H1 (cell line): ENCODE results near the gene ANKRD40. TPM values are rescaled to one million over a fixed set of nuclear protein-coding genes. Genes with fewer than 3 reads are reported as not detected.

Experiments used
- CTCF ChIA-PET: fragments of 300-600 bp; sonication (Branson Sonifier 250); formaldehyde crosslinking; loops from one replicate; lab custom pipeline; 2021; ENCODE audit not compliant: partially characterized antibody; lab: Charles Lee
- POLR2A ChIA-PET: fragments of 300-600 bp; sonication (Branson Sonifier 250); formaldehyde crosslinking; loops from one replicate; lab custom pipeline; 2021; ENCODE audit warnings: inconsistent platforms; ENCODE audit not compliant: partially characterized antibody; lab: Charles Lee
- DNase-seq, 2 experiments: peaks; one replicate each; pipeline versions ENCODE4 v3.0.0 to v3.0.0-alpha.2; 2010 to 2022; ENCODE audit warnings: low spot score in 2 of 2, low read depth in 1 of 2, mixed read lengths in 1 of 2
- FAIRE-seq: peaks from 2 replicates; lab custom pipeline; 2011; peaks lifted over from hg19 to GRCh38; lab: Jason Lieb, UNC
- H2AFZ ChIP-seq: 2 replicates; pipeline ENCODE4 v1.8.1; 2012; ENCODE audit warnings: low read length, inconsistent platforms
- H2AK5ac ChIP-seq: 2 replicates; pipeline ENCODE4 v1.6.1; 2013; ENCODE audit warnings: low read depth, low read length
- H2BK120ac ChIP-seq: replicated peaks from 2 replicates; pipeline ENCODE3; 2013; ENCODE audit warnings: low read depth, low read length, inconsistent platforms
- H2BK12ac ChIP-seq: 2 replicates; pipeline ENCODE4 v1.6.1; 2013; ENCODE audit warnings: low read depth, low read length
- H2BK15ac ChIP-seq: 2 replicates; pipeline ENCODE4 v1.6.1; 2013; ENCODE audit warnings: low read length
- H2BK20ac ChIP-seq: 2 replicates; pipeline ENCODE4 v1.6.1; 2013; ENCODE audit warnings: low read length
- H2BK5ac ChIP-seq: 2 replicates; pipeline ENCODE4 v1.6.1; 2013; ENCODE audit warnings: low read depth, low read length
- H3K14ac ChIP-seq: 2 replicates; pipeline ENCODE4 v1.6.1; 2013; ENCODE audit warnings: inconsistent platforms; ENCODE audit not compliant: insufficient read length
- H3K18ac ChIP-seq: 2 replicates; pipeline ENCODE4 v1.6.1; 2013; ENCODE audit warnings: low read length; ENCODE audit errors: extremely low read depth
- H3K23ac ChIP-seq: 2 replicates; pipeline ENCODE4 v1.6.1; 2013; ENCODE audit warnings: inconsistent platforms; ENCODE audit not compliant: insufficient read length
- H3K23me2 ChIP-seq: 2 replicates; pipeline ENCODE4 v1.6.1; 2013; ENCODE audit warnings: low read depth, low read length
- H3K27ac ChIP-seq: 2 replicates; pipeline ENCODE4 v1.6.1; 2011; ENCODE audit warnings: low read depth, low read length, inconsistent platforms
- H3K27me3 ChIP-seq, 4 experiments: replicated peaks in 1 of 4; 1 replicate in 1 of 4; 2 replicates in 3 of 4; pipeline versions ENCODE4 v1.6.1 to v1.8.1; 2011 to 2013; ENCODE audit warnings: low read length in 3 of 4, mild to moderate bottlenecking in 3 of 4, inconsistent platforms in 2 of 4, mixed read lengths in 2 of 4, moderate library complexity in 1 of 4; ENCODE audit not compliant: control insufficient read depth in 3 of 4, insufficient read depth in 3 of 4; ENCODE audit errors: extremely low read depth in 1 of 4
- H3K36me3 ChIP-seq, 4 experiments: 2 replicates each; pipeline versions ENCODE4 v1.6.1 to v1.8.1; 2011 to 2013; ENCODE audit warnings: mild to moderate bottlenecking in 4 of 4, low read length in 3 of 4, moderate library complexity in 2 of 4, control low read depth in 1 of 4, inconsistent platforms in 1 of 4; ENCODE audit not compliant: insufficient read depth in 4 of 4, control insufficient read depth in 2 of 4
- H3K4ac ChIP-seq: replicated peaks from 2 replicates; pipeline ENCODE3; 2013; ENCODE audit warnings: low read length, low read depth, mixed read lengths, inconsistent platforms; ENCODE audit not compliant: insufficient read length
- H3K4me1 ChIP-seq, 4 experiments: replicated peaks in 1 of 4; 1 replicate in 1 of 4; 2 replicates in 3 of 4; pipeline versions ENCODE4 v1.6.1 to v1.8.1; 2011 to 2013; ENCODE audit warnings: low read length in 3 of 4, inconsistent platforms in 2 of 4, mixed read lengths in 1 of 4; ENCODE audit not compliant: insufficient read depth in 4 of 4, control insufficient read depth in 3 of 4
- H3K4me2 ChIP-seq, 2 experiments: 2 replicates each; pipeline versions ENCODE4 v1.6.1 to v1.8.1; 2011 to 2013; ENCODE audit warnings: low read depth in 2 of 2, low read length in 2 of 2, control low read depth in 1 of 2, inconsistent platforms in 1 of 2, mild to moderate bottlenecking in 1 of 2; ENCODE audit not compliant: insufficient read depth in 1 of 2
- H3K4me3 ChIP-seq, 4 experiments: fragments of 200-600, 300-600 bp in 1 of 4; sonication (generic), shearing (Covaris generic), sonication (Bioruptor Twin) in 1 of 4; 2 replicates each; pipeline versions ENCODE4 v1.5.1 to v1.8.1; 2011 to 2016; ENCODE audit warnings: low read length in 4 of 4, low read depth in 3 of 4, control low read depth in 2 of 4, inconsistent platforms in 2 of 4, mild to moderate bottlenecking in 2 of 4, mixed read lengths in 1 of 4, moderate library complexity in 1 of 4; ENCODE audit not compliant: insufficient read depth in 2 of 4; ENCODE audit errors: extremely low read depth in 1 of 4
- H3K56ac ChIP-seq: replicated peaks from 2 replicates; pipeline ENCODE3; 2013; ENCODE audit warnings: low read depth, mild to moderate bottlenecking, mixed read lengths, low read length, inconsistent platforms; ENCODE audit not compliant: insufficient read length
- H3K79me1 ChIP-seq: 2 replicates; pipeline ENCODE4 v1.6.1; 2013; ENCODE audit warnings: low read depth, low read length, control low read depth
- H3K79me2 ChIP-seq, 2 experiments: 2 replicates each; pipeline versions ENCODE4 v1.6.1 to v1.8.1; 2012 to 2013; ENCODE audit warnings: low read length in 2 of 2, mild to moderate bottlenecking in 2 of 2, inconsistent platforms in 1 of 2; ENCODE audit not compliant: insufficient read depth in 2 of 2, control insufficient read depth in 1 of 2
- H3K9ac ChIP-seq, 4 experiments: replicated peaks in 1 of 4; 1 replicate in 1 of 4; 2 replicates in 3 of 4; pipeline versions ENCODE4 v1.6.1 to v1.8.1; 2011 to 2013; ENCODE audit warnings: low read depth in 3 of 4, low read length in 3 of 4, control low read depth in 2 of 4, mild to moderate bottlenecking in 2 of 4, moderate library complexity in 2 of 4, inconsistent platforms in 1 of 4; ENCODE audit errors: extremely low read depth in 1 of 4
- H3K9me3 ChIP-seq, 2 experiments: 2 replicates each; pipeline versions ENCODE4 v1.6.1 to v1.8.1; 2012 to 2013; ENCODE audit warnings: mild to moderate bottlenecking in 2 of 2, moderate library complexity in 2 of 2, control low read depth in 1 of 2, inconsistent platforms in 1 of 2, low read depth in 1 of 2, low read length in 1 of 2, mixed read lengths in 1 of 2; ENCODE audit not compliant: insufficient read depth in 2 of 2
- H4K20me1 ChIP-seq, 2 experiments: replicated peaks in 1 of 2; 2 replicates each; pipeline versions ENCODE3 to v1.8.1; 2011 to 2013; ENCODE audit warnings: inconsistent platforms in 2 of 2, low read length in 2 of 2, mild to moderate bottlenecking in 1 of 2; ENCODE audit not compliant: insufficient read depth in 2 of 2, control insufficient read depth in 1 of 2
- H4K5ac ChIP-seq: 2 replicates; pipeline ENCODE4 v1.6.1; 2013; ENCODE audit warnings: low read length, low read depth, mixed read lengths, inconsistent platforms; ENCODE audit not compliant: insufficient read length
- H4K8ac ChIP-seq: 2 replicates; pipeline ENCODE4 v1.8.0; 2013; ENCODE audit warnings: mild to moderate bottlenecking, moderate library complexity, low read length, inconsistent platforms; ENCODE audit not compliant: insufficient read depth; ENCODE audit errors: extremely low read depth
- H4K91ac ChIP-seq: replicated peaks from 2 replicates; pipeline ENCODE3; 2013; ENCODE audit warnings: low read length, mixed read lengths, inconsistent platforms; ENCODE audit not compliant: insufficient read length
- ATF2 ChIP-seq: IDR thresholded peaks from 2 replicates; pipeline ENCODE4 v1.6.1; 2012; ENCODE audit warnings: low read length, inconsistent platforms
- BACH1 ChIP-seq: IDR thresholded peaks from 2 replicates; pipeline ENCODE4 v1.6.1; 2012; ENCODE audit warnings: low read length, improper control_type of control experiment
- GTF2F1 ChIP-seq: IDR thresholded peaks from 2 replicates; pipeline ENCODE4 v1.6.1; 2012; ENCODE audit warnings: low read depth, low read length, improper control_type of control experiment, borderline replicate concordance
- KDM1A ChIP-seq: fragments of 200-600, 300-600 bp; sonication (generic); IDR thresholded peaks from 2 replicates; pipeline ENCODE4 v1.7.1; 2016; ENCODE audit warnings: mild to moderate bottlenecking, low read length, borderline replicate concordance
- SP2 ChIP-seq: IDR thresholded peaks from 2 replicates; pipeline ENCODE4 v1.6.1; 2012; ENCODE audit warnings: mild to moderate bottlenecking, low read length, inconsistent platforms
- USF2 ChIP-seq: IDR thresholded peaks from 2 replicates; pipeline ENCODE4 v1.6.1; 2011; ENCODE audit warnings: low read length, improper control_type of control experiment
- ZNF274 ChIP-seq: IDR thresholded peaks from 2 replicates; pipeline ENCODE4 v1.7.0; 2012; ENCODE audit warnings: low read length, borderline replicate concordance; ENCODE audit errors: extremely low read depth
- WGBS, 2 experiments: shearing (Covaris generic) in 1 of 2; methylation state at CpG; one replicate each; pipeline versions ENCODE4 v1.1.6 to v1.1.7; 2013 to 2015; ENCODE audit warnings: low lambda C conversion rate in 2 of 2, mixed read lengths in 2 of 2, inconsistent platforms in 1 of 2, low coverage in 1 of 2, missing lambda C conversion rate in 1 of 2; ENCODE audit not compliant: insufficient replicate concordance in 2 of 2, insufficient coverage in 1 of 2, insufficient read length in 1 of 2; ENCODE audit errors: extremely low coverage in 1 of 2, missing lambda C conversion rate in 1 of 2; 5-methylcytosine and 5-hydroxymethylcytosine counted together
- polyA plus RNA-seq, 7 experiments: library from polyadenylated mRNA; depleted of rRNA in 3 of 7; stranded (reverse) in 5 of 7; unstranded in 2 of 7; fragments of >200 nt in 5 of 7; fragments of 200-250 nt in 2 of 7; gene quantifications; 1 replicate in 5 of 7; 2 replicates in 1 of 7; 4 replicates in 1 of 7; pipeline versions ENCODE4 v1.2.1 to v1.2.3, GENCODE V29; 2011 to 2013; ENCODE audit warnings: missing spikeins in 2 of 7, mixed read lengths in 2 of 7
- total RNA-seq: library from RNA; stranded (reverse); fragmentation: NEBNext Ultra II Directional; extraction: Animal tissue kit (Norgen Biotek cat#: 25700); gene quantifications from 2 replicates; pipeline ENCODE4 v1.2.1, GENCODE V29; 2021

Gene ANKRD40
- total and polyA plus RNA-seq, 2 of the 8 experiments (the other 6 are each of a cell fraction or from before 2014, with no cell fraction given) = 26.1 to 50.1 TPM

- Histone ChIP-seq H2BK20ac (no peak overlapping the region), H3K4me1 (peaks cover 3 to 8% (median 5%) of the 10 kb centered on the region in 4 experiments; a peak in 6 of 7 replicates), H3K18ac (no peak overlapping the region), H3K4ac (no peak overlapping the region), H3K36me3 (no peaks in the 10 kb centered on the region), H2BK12ac (no peak overlapping the region), H2BK15ac (no peak overlapping the region), H4K91ac (no peak overlapping the region), H3K27ac (no peak overlapping the region), H2BK120ac (no peak overlapping the region), H4K20me1 (no peaks in the 10 kb centered on the region), H2AK5ac (no peak overlapping the region), H2BK5ac (no peak overlapping the region), H2AFZ (no peak overlapping the region), H3K79me2 (no peaks in the 10 kb centered on the region), H3K79me1 (no peaks in the 10 kb centered on the region), H3K4me2 (no peak overlapping the region), H3K23ac (no peak overlapping the region), H3K9me3 (no peaks in the 10 kb centered on the region), H3K9ac (no peak overlapping the region), H3K14ac (no peak overlapping the region), H3K4me3 (no peak overlapping the region), H4K8ac (no peak overlapping the region), H3K23me2 (no peaks in the 10 kb centered on the region), H3K56ac (no peak overlapping the region), H3K27me3 (no peaks in the 10 kb centered on the region), H4K5ac (no peak overlapping the region)
- POLR2A ChIA-PET = no interaction called here
- DNase-seq = no peak
- WGBS, 2 experiments = 88% methylated on average over 6 of the region's 6 CpGs; no CpG with 5 or more reads in 1 of the 2 experiments
- CTCF ChIA-PET = interaction anchor here (0.9 to 10.0 kb wide), 10 partner anchors 9 to 108 kb away, joined by 3 to 96 read pairs (median 11); no protein-coding TSS in a partner anchor
- TF ChIP-seq KDM1A (no peak), BACH1 (no peak), USF2 (no peak), SP2 (no peak), GTF2F1 (no peak), ATF2 (no peak), ZNF274 (no peak)
- FAIRE-seq = no peak
These were observed 49.1 kb downstream of the ANKRD40 start for GRCh38 chr17:50658616-50659015.
